ENCODE results near the gene TM7SF2.

DNA sequence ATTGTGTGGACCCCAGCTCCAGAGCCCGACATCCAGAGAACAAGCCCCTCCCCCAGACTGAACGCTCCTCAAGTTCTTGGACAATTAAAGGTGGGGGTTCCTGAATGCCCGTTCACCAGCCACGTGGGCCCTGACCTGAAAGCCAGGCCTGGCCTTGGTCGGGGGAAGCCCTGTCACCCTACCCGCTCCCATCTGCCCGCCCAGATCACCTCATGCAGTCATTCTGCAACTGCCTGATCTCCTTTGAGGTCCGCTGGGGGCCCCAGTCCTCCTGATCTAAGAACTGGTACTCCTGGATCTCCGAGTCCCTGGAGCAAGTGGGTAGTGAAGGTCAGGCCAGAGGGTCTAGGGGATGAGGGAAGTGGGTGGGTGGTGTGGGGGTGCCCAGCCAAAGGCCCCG, 44.2 kb upstream of the TM7SF2 start:
- TF ChIP-seq, protein P1, sequence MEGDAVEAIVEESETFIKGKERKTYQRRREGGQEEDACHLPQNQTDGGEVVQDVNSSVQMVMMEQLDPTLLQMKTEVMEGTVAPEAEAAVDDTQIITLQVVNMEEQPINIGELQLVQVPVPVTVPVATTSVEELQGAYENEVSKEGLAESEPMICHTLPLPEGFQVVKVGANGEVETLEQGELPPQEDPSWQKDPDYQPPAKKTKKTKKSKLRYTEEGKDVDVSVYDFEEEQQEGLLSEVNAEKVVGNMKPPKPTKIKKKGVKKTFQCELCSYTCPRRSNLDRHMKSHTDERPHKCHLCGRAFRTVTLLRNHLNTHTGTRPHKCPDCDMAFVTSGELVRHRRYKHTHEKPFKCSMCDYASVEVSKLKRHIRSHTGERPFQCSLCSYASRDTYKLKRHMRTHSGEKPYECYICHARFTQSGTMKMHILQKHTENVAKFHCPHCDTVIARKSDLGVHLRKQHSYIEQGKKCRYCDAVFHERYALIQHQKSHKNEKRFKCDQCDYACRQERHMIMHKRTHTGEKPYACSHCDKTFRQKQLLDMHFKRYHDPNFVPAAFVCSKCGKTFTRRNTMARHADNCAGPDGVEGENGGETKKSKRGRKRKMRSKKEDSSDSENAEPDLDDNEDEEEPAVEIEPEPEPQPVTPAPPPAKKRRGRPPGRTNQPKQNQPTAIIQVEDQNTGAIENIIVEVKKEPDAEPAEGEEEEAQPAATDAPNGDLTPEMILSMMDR (IDR thresholded peaks at IDR 0.05): no peak
- TF ChIP-seq POLR2A (IDR thresholded peaks at IDR 0.05): no peak
